Dedifferentiated amniotic fluid mesenchymal stem cell (primary cell): Measurements from ENCODE around the gene TENT5C.

ENCODE experiments used
- DNase-seq: peaks from one replicate; pipeline ENCODE4 v3.0.0-alpha.2; 2016; ENCODE audit errors: extremely low spot score

The TENT5C gene

GRCh38 chr1:117573386-117574023, 32.3 kb upstream of the TENT5C start:
- no peak for DNase-seq

DNA sequence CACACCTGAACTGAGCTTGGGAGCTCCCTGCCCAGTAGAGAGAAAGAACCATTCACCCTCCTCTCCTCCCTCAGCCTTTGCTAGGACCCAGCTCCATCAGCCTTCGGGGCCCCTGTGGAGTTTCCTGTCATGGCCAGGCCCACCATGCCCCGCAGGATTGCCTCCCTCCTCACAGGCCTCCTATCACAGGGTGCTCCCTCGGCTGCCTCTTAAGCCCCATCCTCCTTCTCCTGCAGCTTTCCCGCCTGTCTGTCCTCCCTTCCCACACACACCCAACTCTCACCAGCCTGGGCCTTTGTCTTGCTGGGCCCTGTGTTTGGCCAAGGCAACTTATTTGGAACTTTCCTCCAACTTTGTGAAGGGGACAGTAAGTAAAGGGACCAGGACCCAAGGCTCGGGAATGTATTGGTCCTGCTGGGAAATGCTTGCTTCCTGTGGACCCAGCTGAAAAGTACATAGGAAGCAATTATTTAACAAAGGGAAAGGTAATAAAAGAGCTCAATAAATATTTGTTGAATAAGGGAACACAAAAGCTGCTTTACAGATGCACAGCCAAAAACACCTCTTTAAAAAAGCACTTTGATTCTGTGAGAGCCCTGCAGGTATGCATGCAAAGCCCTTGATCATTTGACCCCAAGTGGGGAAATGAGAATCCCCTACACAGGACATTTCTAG, 31.6 kb upstream of the TENT5C start:
- DNase-seq, result no peak

DNA sequence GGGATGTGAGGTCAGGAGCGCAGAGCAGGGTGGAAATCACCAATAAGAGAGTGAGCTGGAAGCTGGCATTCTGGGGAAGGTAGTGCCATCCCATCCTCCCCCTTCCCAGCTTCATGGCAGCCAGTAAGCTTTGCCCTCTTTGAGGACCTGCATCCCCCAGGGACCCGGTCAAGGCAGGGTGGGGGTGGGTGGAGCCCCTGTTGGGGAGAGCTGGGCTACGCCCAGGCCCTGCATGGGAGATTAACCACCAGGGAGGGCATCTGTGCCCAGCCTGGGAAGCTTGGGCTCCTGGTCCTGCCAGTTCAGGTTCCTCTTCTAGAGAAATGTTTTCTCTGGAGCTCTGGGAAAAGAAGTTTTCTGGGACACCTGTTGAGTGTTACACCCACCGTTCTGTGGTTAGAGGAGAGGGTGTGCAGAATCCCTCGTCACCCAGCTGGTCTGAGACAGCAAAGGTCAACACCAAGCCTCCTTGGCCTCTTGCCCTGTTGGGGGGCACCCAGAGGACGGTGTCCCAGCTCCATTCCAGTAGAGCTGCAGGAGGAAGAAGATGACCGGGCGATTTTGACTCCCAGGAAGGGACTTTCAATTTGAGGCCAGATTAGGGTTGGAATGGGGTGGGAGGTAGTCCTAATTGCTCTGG, 30.1 kb upstream of the TENT5C start:
- DNase-seq, result no peak

DNA sequence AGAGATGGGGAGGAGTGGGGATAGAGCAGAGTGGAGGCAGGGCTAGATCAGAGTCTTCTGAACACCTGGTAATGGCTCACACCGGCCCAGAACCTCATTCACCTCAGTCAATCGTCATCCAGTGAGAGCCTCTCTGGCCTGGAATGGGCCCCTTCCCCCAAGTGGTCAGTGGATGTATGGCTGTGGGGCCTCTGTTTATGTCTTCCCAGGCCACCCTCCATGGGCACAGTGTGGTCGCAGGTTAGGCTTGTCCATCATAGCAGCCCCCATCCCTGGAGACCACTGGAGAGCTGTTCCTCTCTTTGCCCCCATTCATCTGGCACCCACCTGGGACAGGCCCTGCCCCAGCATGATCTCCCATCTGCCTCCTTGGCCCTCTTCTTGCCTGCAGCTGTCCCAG, 29.6 kb upstream of the TENT5C start:
- no peak for DNase-seq

DNA sequence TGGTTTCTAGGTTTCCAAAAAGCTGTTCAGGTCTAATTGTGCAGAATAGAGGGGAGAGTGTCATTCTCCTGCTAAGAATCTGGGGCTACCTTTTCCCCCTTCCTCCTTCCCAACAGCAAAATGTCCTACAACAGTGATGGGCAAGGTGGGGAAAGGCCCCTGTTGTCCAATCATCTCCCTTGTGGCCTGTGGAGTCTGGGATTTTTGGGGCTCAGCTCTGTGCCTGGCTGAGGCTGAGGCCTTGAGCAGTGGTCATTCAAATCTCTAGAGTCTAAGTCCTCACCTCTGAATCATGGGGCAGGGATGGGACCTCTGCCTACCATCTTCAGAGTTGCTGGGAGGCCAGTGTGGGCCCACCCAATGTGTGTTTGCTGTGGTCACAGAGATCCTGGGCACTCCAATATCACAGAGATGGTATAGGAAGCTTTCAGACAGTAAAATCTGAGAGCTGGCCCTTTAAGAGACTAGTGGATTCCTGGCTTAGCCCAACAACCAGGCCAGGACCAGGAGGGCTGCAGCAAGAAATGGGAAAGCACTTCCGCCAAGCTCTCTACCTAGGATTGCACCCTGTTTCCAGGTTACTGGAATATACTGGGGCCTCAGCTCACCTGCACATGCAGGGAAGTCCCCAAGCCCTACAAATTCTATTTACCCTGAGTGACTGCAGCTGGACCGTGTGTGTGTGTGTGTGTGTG, 28.5 kb upstream of the TENT5C start:
- DNase-seq, result no peak

DNA sequence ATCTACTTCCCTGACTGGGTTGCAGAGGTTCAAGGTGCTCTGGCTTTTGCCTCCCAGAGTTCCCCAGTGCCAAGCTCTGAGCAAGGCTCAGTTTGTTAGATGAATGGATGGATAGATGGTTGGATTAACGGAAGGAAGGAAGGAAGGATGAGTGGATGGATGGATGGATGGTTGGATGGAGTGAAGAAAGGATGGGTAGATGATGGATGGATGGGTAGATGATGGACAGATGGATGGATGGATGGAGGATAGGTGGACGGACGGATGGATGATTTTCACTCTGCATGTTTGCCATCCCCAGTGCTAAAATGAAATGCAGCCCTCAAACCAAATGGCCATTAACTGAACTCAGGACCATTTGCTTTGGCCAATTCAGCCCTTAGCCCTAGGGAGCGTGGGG, 27.4 kb upstream of the TENT5C start:
- DNase-seq, result no peak

DNA sequence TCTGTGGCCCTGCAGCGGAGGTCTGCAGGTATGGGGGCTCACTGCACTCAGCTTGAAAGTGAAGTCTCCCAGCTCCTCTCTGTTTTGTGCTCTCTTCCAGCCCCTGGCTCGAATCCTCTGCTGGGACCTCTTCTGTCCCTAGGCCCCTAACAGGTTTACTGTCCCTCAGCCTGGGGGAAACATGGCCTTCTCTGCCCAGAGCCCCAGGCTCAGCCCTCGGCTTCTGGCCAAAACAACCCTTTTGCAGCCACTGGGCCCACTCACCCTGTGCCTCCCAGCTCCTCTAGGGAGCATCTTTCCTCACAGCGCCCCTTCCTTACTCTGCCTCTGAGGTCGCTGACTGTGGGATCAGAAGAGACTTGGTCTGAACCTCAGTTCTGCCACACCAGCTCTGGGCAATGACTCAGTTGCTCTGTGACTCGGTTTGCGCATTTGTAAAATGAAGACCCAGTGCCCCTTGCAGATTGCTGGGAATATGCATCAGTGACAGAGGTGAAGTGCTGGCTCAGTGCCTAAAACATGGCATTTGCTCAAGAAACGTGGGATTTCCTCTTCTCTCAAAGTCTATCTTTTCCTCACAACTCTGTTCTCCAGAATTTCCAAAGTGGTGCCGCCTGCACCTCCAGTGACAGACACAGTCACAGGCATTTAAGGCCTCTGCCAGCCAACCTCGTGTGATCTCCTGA, 26.5 kb upstream of the TENT5C start:
- no peak for DNase-seq

DNA sequence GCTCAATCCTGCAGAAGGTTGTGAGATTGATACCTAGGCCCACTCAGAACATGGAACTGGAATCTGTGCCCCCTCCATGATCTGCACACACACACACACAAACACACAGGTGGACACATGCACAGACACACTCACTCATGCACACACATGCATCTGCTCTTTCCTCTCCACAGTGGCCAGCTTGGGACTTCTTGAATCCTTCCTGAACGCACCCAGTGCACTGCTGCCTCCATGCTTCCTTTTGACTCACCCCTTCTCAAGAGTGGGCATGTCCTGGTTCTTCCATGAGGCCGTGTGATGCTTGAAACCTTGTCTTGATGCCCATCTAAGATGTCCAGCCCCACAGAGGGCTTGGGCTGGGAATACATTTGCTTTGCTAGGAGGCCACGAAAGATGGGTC, 25.4 kb upstream of the TENT5C start:
- no peak for DNase-seq

GRCh38 chr1:117580882-117581281, 25.0 kb upstream of the TENT5C start:
- no peak for DNase-seq

DNA sequence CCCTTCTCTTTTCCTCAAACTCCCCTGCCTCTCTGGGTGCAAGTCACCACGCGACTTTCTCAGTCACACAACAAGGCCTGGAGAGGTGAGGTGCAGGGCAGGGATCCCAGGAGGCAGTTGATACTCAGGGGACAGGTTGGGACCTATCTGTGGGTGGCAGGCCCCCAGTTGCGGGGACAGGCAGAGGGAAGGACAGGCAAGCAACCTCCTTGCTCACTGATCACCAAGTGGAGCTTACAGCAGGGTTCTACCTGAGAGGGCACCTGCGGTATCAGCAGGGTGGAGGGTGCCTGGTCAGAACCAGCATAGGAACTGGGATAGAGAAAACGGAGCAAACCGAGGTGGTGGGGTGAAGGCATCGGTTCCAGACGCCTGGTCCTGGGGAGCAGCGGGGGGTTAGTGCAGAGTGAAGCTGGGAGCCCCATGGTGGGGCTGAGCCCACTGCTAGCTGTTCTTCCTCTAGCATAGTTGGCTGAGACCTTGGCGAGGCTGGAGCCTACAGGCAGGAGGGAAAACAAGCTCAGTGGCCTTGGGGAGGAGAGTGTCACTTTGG, 24.4 kb upstream of the TENT5C start:
- no peak for DNase-seq

DNA sequence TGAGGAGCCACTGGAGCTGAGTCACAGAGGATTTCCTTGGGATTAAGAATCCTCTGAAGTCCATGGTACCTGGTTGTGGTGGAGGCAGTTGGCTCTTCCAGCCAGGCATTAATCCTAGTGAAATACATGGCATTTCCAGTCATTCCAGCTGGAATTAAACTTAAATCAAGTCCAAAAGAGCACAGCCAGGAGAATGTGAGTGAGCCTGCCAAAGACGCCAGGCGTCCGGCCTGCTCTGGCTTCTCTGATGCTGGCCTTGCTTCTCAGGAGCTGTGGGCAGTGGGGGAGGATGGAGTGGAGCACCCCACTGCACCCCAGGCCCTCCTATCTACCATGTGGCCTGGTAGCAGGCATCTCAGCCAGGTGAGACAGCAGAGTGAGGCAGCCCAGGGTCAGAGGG, 23.4 kb upstream of the TENT5C start:
- DNase-seq, result no peak

GRCh38 chr1:117583247-117583646, 22.6 kb upstream of the TENT5C start:
- DNase-seq, result no peak

DNA sequence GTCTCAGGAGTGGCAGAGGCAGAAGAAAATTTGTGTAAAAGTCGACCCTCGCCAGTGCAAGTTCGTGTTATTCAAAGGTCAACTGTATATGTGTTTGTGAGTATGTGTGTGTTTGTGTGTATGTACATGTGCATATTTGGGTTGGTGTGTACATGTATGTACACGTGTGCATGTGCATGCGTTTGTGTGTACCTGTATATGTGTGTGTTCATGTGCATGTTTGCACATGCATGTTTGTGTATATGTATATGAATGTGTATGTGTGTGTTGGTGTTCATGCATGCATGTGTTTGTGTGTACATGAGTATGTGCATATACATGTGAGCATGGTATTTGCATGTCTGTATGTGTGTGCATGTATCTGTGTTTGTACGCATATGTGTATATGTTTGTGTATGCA, 21.7 kb upstream of the TENT5C start:
- DNase-seq, result no peak

DNA sequence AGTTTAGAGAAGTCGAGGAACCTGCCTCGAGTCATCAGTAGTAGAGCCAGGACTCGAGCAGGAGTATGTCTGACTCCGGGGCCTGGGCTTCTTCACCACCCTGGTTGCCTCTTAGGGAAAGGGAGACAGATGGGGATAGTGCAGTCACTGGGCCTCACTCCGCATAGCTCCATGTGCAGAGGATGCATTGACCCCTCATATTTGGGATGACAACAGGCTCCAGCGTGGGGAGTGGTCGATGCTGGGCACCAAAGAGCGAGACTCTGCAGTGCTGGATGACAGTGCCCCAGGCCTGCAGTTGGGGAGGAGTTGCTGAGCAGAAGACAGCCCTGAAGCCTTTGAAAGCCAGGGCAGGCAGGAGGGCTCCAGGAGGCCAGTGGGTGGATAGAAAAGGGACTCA, 20.8 kb upstream of the TENT5C start:
- DNase-seq, result no peak

DNA sequence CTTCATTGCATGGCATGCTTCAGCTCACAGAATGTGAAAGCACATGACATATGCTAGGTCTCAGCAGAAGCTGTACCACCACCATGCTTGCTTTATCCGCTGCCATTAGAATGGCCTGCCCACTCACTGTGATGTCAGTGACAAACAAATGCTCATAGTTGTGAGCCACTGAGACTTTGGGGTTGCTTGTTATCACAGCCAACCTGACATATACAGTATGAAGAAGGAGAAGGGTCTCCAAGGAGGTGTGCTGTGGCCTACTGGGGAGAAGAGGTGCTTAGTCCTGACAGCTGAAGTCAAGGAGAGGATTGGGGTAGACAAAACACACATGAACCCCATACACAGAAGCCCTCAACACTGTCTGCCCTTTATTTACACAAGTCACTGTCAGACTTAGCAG, 19.5 kb upstream of the TENT5C start:
- no peak for DNase-seq

DNA sequence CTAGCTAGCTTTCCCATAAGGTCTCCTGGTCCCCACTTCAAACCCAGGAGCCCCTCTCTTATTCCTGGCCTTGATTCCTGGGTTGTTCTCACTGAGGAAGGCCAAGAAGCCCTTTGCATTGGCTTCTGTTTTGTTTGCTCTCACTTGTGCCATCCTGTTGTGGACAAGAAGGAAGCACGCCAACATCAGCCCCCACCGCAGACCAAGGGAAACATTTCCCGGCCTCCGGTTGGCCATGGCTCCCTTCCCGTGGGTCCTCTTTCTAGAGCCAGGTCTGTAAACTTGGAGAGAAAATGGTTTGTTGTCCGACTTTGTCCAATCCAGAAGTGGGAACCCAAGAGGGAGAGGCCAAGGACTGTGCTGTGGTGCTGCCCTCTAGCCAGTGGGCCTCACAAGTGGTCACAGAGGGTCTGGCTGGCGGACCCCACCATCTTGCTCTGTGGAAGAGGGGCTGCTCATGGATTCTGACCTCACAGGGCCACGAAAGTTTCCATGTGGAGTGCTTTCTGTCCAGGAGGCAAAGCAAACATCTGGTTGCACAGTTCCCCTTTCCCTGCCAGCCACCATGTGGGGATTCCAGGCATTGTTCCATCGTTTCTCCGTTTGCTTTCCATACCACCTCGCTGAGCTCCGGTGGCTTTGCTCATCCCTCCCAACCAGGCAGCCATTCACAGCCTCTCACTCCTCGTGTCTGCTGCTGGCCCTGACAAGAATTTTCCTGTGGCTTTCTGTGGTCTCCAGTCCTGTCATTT, 18.9 kb upstream of the TENT5C start:
- DNase-seq, result no peak

DNA sequence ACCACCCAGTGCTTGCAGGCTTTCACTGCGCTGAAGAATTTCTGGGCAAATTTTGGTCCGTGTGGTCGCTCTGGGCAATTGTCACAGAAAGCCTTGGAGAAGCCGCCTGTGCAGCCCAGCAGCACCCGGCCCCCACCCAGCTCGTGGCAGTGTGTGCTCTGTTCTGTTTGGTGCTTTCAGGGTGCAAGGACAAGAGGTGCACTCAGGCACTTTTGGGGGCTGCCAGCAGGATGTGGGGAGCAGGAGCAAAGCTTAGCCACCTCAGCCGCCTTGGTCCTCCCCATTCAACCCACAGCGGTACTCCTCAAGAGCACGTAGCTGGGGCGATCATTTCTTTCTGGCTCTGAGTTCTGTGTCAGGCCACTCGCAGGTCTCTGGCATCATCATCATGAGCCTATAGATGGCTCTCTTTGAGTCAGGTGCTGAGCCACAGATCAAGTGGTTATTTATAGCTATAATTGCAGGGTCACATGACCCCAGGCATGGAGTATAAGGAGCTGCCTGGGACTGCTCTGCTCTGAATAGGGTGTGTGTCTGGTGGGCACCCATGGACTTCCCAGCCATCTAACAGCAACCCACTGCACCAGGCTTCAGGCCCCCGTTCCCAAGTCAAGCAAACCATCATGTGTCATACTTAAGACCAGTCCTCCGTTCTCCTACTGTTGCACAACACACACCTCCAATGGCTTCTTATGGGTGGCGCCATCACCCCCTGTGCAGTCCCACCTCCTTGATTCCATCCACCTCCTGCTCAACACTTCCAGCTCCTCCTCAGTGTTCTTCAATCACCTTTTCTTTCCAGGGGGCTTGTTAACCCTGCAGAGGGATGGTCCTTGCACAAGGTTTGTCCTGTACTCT, 18.1 kb upstream of the TENT5C start:
- no peak for DNase-seq

DNA sequence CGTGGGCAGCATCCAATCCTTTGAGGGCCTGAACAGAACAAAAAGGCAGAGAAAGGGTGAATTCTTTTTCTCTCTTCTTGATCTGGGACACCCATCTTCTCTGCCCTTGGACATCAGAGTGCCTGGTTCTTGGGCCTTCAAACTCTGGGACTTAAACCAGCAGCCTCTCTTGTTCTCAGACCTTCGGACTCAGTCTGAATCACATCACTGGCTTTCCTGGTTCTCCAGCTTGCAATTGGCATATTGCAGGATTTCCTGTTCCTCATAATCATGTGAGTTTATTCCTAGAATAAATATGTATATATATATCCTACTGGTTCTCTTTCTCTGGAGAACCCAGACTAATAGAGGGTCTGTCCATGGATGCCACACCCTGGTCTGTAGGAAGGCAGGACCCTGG, 16.3 kb upstream of the TENT5C start:
- no peak for DNase-seq

DNA sequence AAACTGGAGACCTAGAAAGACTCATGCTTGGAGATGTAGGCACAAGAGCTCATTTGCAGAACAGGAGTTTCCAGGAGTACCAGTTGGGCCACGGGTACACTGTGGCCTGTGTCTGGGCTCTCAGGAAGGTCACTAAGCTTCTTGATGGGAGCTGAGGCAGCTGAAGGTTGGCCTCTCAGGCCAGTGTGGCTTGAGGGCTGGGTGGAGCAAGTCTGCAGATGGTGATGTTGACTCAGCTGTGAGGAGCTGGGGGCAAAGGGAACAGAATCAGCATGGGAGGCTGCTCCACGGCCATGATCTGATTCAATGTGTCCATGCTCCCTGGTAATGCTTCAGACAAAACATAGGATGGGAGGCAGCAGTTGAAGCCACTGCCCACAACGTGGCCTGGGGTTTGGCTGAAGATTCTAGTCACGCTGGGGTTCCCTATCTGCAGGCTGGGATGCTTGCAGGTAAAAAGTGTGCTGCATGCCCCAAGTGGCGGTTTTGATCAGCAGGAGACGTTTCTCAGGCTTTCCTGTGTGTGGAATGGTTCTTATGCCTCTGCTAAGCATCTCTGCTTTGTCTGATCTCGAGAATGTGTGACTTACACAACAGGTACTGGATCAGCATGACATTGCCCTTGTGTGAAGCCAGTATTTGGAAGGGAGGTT, 15.4 kb upstream of the TENT5C start:
- DNase-seq, result no peak

GRCh38 chr1:117591252-117591651, 14.6 kb upstream of the TENT5C start:
- DNase-seq, result no peak
